SK-N-SH (cell line): ENCODE data around the gene EXOC4. TPM values are rescaled to one million over a fixed set of nuclear protein-coding genes. Genes with fewer than 3 reads are reported as not detected.

ENCODE experiments used
- CTCF ChIA-PET: fragments of 300-600, 350-600 bp; formaldehyde crosslinking; extraction: SDS; loops from one replicate; lab custom pipeline; 2021; lab: Yijun Ruan, JAX
- POLR2A ChIA-PET: fragments of 350-600 bp; sonication (Branson Sonifier 250); formaldehyde crosslinking; extraction: SDS; loops from one replicate; lab custom pipeline; 2020; ENCODE audit warnings: antibody characterized with exemption, inconsistent platforms; lab: Yijun Ruan, JAX
- DNase-seq: peaks from one replicate; pipeline ENCODE4 v3.0.0; 2012
- H2AFZ ChIP-seq: fragments of 200-600 bp; sonication (generic); 2 replicates; pipeline ENCODE4 v1.8.1; 2016; ENCODE audit warnings: antibody characterized with exemption, mild to moderate bottlenecking, low read depth
- H3F3A ChIP-seq: fragments of 200-600 bp; sonication (generic); replicated peaks from 2 replicates; pipeline ENCODE3; 2016; ENCODE audit warnings: antibody characterized with exemption, mild to moderate bottlenecking; ENCODE audit not compliant: insufficient read depth
- H3K27ac ChIP-seq, 2 experiments: fragments of 200-500 bp in 1 of 2; fragments of 200-600 bp in 1 of 2; sonication (Bioruptor generic) in 1 of 2; sonication (generic), shearing (Covaris generic) in 1 of 2; 2 replicates each; pipeline versions ENCODE4 v1.5.1 to v1.6.1; 2014 to 2016; ENCODE audit warnings: low read depth in 2 of 2, inconsistent platforms in 1 of 2, low read length in 1 of 2, mild to moderate bottlenecking in 1 of 2, mixed read lengths in 1 of 2
- H3K27me3 ChIP-seq: fragments of 200-600 bp; sonication (generic), shearing (Covaris generic); 2 replicates; pipeline ENCODE4 v1.6.1; 2016; ENCODE audit warnings: mixed run types; ENCODE audit not compliant: insufficient read depth
- H3K36me3 ChIP-seq, 2 experiments: fragments of 200-500 bp in 1 of 2; fragments of 200-600 bp in 1 of 2; sonication (Bioruptor generic) in 1 of 2; sonication (generic) in 1 of 2; replicated peaks in 1 of 2; 2 replicates each; pipeline versions ENCODE3 to v1.5.1; 2014 to 2016; ENCODE audit warnings: low read length in 1 of 2, mild to moderate bottlenecking in 1 of 2; ENCODE audit not compliant: insufficient read depth in 2 of 2, control insufficient read depth in 1 of 2
- H3K4me1 ChIP-seq, 2 experiments: fragments of 200-500 bp in 1 of 2; fragments of 200-600 bp in 1 of 2; sonication (Bioruptor generic) in 1 of 2; sonication (generic), shearing (Covaris generic) in 1 of 2; 2 replicates each; pipeline versions ENCODE4 v1.5.1 to v1.6.1; 2014 to 2016; ENCODE audit warnings: low read depth in 1 of 2, low read length in 1 of 2, mixed run types in 1 of 2; ENCODE audit not compliant: insufficient read depth in 2 of 2, control insufficient read depth in 1 of 2
- H3K4me2 ChIP-seq: fragments of 200-600 bp; sonication (generic), shearing (Covaris generic); 2 replicates; pipeline ENCODE4 v1.6.1; 2017; ENCODE audit warnings: mixed run types
- H3K4me3 ChIP-seq, 2 experiments: fragments of 200-500 bp in 1 of 2; fragments of 200-600 bp in 1 of 2; sonication (Bioruptor generic) in 1 of 2; sonication (generic), shearing (Covaris generic) in 1 of 2; 2 replicates each; pipeline versions ENCODE4 v1.5.1 to v1.8.1; 2014 to 2016; ENCODE audit warnings: low read depth in 2 of 2, inconsistent platforms in 1 of 2, low read length in 1 of 2, mild to moderate bottlenecking in 1 of 2, mixed read lengths in 1 of 2, moderate library complexity in 1 of 2
- H3K79me2 ChIP-seq: fragments of 200-600 bp; sonication (generic); 2 replicates; pipeline ENCODE4 v1.8.1; 2017; ENCODE audit warnings: mild to moderate bottlenecking; ENCODE audit not compliant: insufficient read depth
- H3K9ac ChIP-seq: fragments of 200-600 bp; sonication (generic); 2 replicates; pipeline ENCODE4 v1.6.1; 2017; ENCODE audit warnings: mixed run types
- H3K9me2 ChIP-seq: fragments of 200-600 bp; sonication (generic); 2 replicates; pipeline ENCODE4 v1.6.1; 2017; ENCODE audit warnings: mixed run types
- H3K9me3 ChIP-seq: fragments of 200-600 bp; sonication (generic); 2 replicates; pipeline ENCODE4 v1.6.1; 2017; ENCODE audit warnings: mixed run types, mild to moderate bottlenecking, moderate library complexity
- H4K20me1 ChIP-seq: fragments of 200-600 bp; sonication (generic); 2 replicates; pipeline ENCODE4 v1.6.1; 2017; ENCODE audit warnings: mild to moderate bottlenecking, mixed run types; ENCODE audit not compliant: insufficient read depth
- ELF1 ChIP-seq: IDR thresholded peaks from 2 replicates; pipeline ENCODE4 v1.4.0; 2012
- EP300 ChIP-seq, 2 experiments: IDR thresholded peaks; 2 replicates each; pipeline versions ENCODE4 v1.4.0 to v1.6.1; 2012; ENCODE audit warnings: borderline replicate concordance in 1 of 2, low read depth in 1 of 2, low read length in 1 of 2
- FOSL2 ChIP-seq: IDR thresholded peaks from 2 replicates; pipeline ENCODE4 v1.4.0; 2012; ENCODE audit warnings: low read depth, mild to moderate bottlenecking, moderate library complexity, borderline replicate concordance
- FOXJ3 ChIP-seq: sonication (generic); formaldehyde crosslinking; IDR thresholded peaks from 2 replicates; pipeline ENCODE4 v1.5.1; 2020; ENCODE audit warnings: mild to moderate bottlenecking, missing genetic modification reagents
- FOXM1 ChIP-seq: IDR thresholded peaks from 2 replicates; pipeline ENCODE4 v1.4.0; 2012; ENCODE audit warnings: low read depth, mild to moderate bottlenecking
- JUND ChIP-seq: IDR thresholded peaks from 2 replicates; pipeline ENCODE4 v1.4.0; 2012
- MEF2A ChIP-seq: IDR thresholded peaks from 2 replicates; pipeline ENCODE4 v1.4.0; 2012; ENCODE audit warnings: low read depth, borderline replicate concordance
- MXI1 ChIP-seq: IDR thresholded peaks from 2 replicates; pipeline ENCODE4 v1.6.1; 2012; ENCODE audit warnings: mild to moderate bottlenecking, low read depth, low read length, improper control_type of control experiment
- NFIC ChIP-seq: IDR thresholded peaks from 2 replicates; pipeline ENCODE4 v1.4.0; 2012; ENCODE audit warnings: borderline replicate concordance
- PBX3 ChIP-seq: IDR thresholded peaks from 2 replicates; pipeline ENCODE4; 2012
- SIN3A ChIP-seq: IDR thresholded peaks from 2 replicates; pipeline ENCODE4 v1.6.1; 2012; ENCODE audit warnings: low read depth, mild to moderate bottlenecking, low read length, moderate library complexity, borderline replicate concordance
- SMC3 ChIP-seq: IDR thresholded peaks from 2 replicates; pipeline ENCODE4 v1.6.1; 2012; ENCODE audit warnings: low read depth, low read length, improper control_type of control experiment
- TCF12 ChIP-seq: IDR thresholded peaks from 2 replicates; pipeline ENCODE4 v1.4.0; 2012
- TEAD4 ChIP-seq: IDR thresholded peaks from 2 replicates; pipeline ENCODE4 v1.4.0; 2012; ENCODE audit warnings: mild to moderate bottlenecking, borderline replicate concordance; ENCODE audit not compliant: insufficient read depth
- USF1 ChIP-seq: IDR thresholded peaks from 2 replicates; pipeline ENCODE4 v1.4.0; 2012; ENCODE audit warnings: low read depth, borderline replicate concordance
- USF2 ChIP-seq: fragments of 150-350 bp; IDR thresholded peaks from 2 replicates; pipeline ENCODE4 v1.6.1; 2017; ENCODE audit warnings: antibody characterized with exemption, low read length, low read depth, borderline replicate concordance
- YY1 ChIP-seq: IDR thresholded peaks from 2 replicates; pipeline ENCODE4 v1.4.0; 2012; ENCODE audit warnings: low read depth, mild to moderate bottlenecking
- WGBS: methylation state at CpG from one replicate; pipeline ENCODE4 v1.1.6; 2017; ENCODE audit warnings: low lambda C conversion rate; 5-methylcytosine and 5-hydroxymethylcytosine counted together
- polyA plus RNA-seq, 3 experiments: library from polyadenylated mRNA; depleted of rRNA; stranded (reverse); fragments of >200 nt; gene quantifications; 2 replicates each; pipeline ENCODE4 v1.2.3, GENCODE V29; 2012

The EXOC4 gene
- polyA plus RNA-seq, 1 of the 3 experiments (the other 2 are of a cell fraction), result 37.3 TPM

- TF ChIP-seq USF1 (no peak), FOXJ3 (no peak)
Observed at GRCh38 chr7:133288970-133289369, 36.1 kb downstream of the EXOC4 start (continued).

GRCh38 chr7:133290041-133290440 is 37.2 kb downstream of the EXOC4 start:
- Histone ChIP-seq H3K79me2 (no peaks in the 10 kb centered on the region), H3K36me3 (peaks cover 28 to 30% of the 10 kb centered on the region in 2 experiments), H3K27me3 (no peaks in the 10 kb centered on the region), H3K9ac (no peak overlapping the region), H4K20me1 (no peaks in the 10 kb centered on the region), H3K4me2 (no peak overlapping the region), H3K9me2 (no peaks in the 10 kb centered on the region), H3K4me3 (no peak overlapping the region), H3K4me1 (peaks cover 4 to 21% of the 10 kb centered on the region in 2 experiments; a peak in 3 of 4 replicates), H3K27ac (peak overlapping the region in 1 of 2 experiments; percentile 6; a peak in 1 of 4 replicates), H3K9me3 (no peaks in the 10 kb centered on the region), H3F3A (peaks cover 6% of the 10 kb centered on the region), H2AFZ (no peak overlapping the region)
- CTCF ChIA-PET, result interaction anchor here (1.5 kb wide), 1 partner anchor 27 kb away, joined by 3 read pairs; no protein-coding TSS in a partner anchor
- TF ChIP-seq MXI1 (no peak), TEAD4 (0 out of 2 replicates have a peak, but pooled peaks have one; percentile 9), NFIC (no peak), MEF2A (no peak), ELF1 (no peak), EP300 (IDR thresholded peaks at IDR 0.05; ENCODE audit: borderline replicate concordance in 1 of 2, low read depth in 1 of 2, low read length in 1 of 2) (no peak), FOSL2 (peak; percentile 68; the same call in 1 of the 2 replicates), TCF12 (no peak), PBX3 (peak; percentile 45), JUND (no peak; the same call in 1 of the 2 replicates), YY1 (no peak), USF2 (no peak), SMC3 (no peak), FOXM1 (no peak), SIN3A (no peak)
- no peak for DNase-seq
- 60% methylated on average over 1 of the region's 1 CpG for WGBS
- POLR2A ChIA-PET, result interaction anchor here (0.7 kb wide), 1 partner anchor 10 kb away, joined by 3 read pairs; no protein-coding TSS in a partner anchor
